Measurements from ENCODE around the gene SLC38A2.
"Not testable (repeated sequence)": the region's sequence is repeated elsewhere in the genome, so short reads cannot be mapped to it uniquely, and the experiment has no call there.

SLC38A2 gene

DNA sequence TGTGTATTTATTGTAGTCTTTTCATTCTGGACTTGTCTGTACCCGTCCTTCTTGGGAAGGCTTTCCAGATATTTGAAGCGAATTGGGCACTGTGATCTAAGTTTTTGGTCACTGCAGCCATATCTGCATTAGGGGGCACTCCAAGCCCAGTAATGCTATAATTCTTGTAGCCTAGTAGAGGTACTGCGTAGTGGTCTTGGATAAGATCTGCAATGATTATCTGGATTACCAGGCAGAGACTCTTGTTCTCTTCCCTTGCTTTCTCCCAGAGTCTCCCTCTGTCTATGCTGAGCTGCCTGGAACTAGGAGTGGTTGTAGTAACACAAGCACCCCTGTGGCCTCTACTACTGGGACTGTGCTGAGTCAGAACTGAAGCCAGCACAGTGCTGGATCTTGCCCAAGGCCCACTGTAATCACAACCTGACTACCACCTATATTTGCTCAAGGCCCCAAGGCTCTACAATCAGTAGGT, 30.0 kb downstream of the SLC38A2 start:
- H3K27ac ChIP-seq (ENCODE audit: low read length, poor library complexity, severe bottlenecking) = no peak overlapping the region
- H4K91ac ChIP-seq (ENCODE audit: low read length) = peak overlapping the region; percentile 59
- no peaks in the 10 kb centered on the region for H3K9me3 ChIP-seq (ENCODE audit: control insufficient read depth, low read length)
- no peak overlapping the region for H3K4me3 ChIP-seq (ENCODE audit: insufficient read depth in 1 of 2, low read depth in 1 of 2, low read length in 2 of 2)
- peak; percentile 60 for DNase-seq
- H3K4me2 ChIP-seq (ENCODE audit: low read length, poor library complexity, severe bottlenecking) = no peak overlapping the region
- H3K79me1 ChIP-seq (replicated peaks; ENCODE audit: low read length, poor library complexity, severe bottlenecking) = no peaks in the 10 kb centered on the region
- H3K27me3 ChIP-seq (ENCODE audit: control insufficient read depth in 1 of 2, insufficient read depth in 1 of 2, low read length in 2 of 2) = no peaks in the 10 kb centered on the region
- H2BK15ac ChIP-seq (ENCODE audit: low read depth, poor library complexity, severe bottlenecking) = no peak overlapping the region
- H3K36me3 ChIP-seq (ENCODE audit: control insufficient read depth in 1 of 2, insufficient read depth in 2 of 2, low read depth in 1 of 2, low read length in 2 of 2) = no peaks in the 10 kb centered on the region
- WGBS = 46% methylated on average over 3 of the region's 3 CpGs
- no peak overlapping the region for H3K23ac ChIP-seq (ENCODE audit: low read length in 2 of 2)
- no peak overlapping the region for H3K14ac ChIP-seq (ENCODE audit: low read length in 2 of 2)
- peak overlapping the region; percentile 47 for H2AFZ ChIP-seq (ENCODE audit: low read depth, low read length)
- H2BK12ac ChIP-seq (ENCODE audit: low read length in 2 of 2) = peak overlapping the region; percentile 6 to 28
- H4K8ac ChIP-seq (ENCODE audit: low read length) = peak overlapping the region; percentile 75
- peaks cover 5% of the 10 kb centered on the region for H3K4me1 ChIP-seq (ENCODE audit: control insufficient read depth, insufficient read depth, low read depth, low read length)
- no peak overlapping the region for H2BK5ac ChIP-seq (ENCODE audit: low read depth, low read length, poor library complexity, severe bottlenecking)
- peak overlapping the region; percentile 69 for H2AK5ac ChIP-seq (ENCODE audit: low read length, severe bottlenecking)
- H2BK120ac ChIP-seq (ENCODE audit: low read depth, low read length) = no peak overlapping the region
- H3K4ac ChIP-seq (ENCODE audit: low read depth in 1 of 2, low read length in 2 of 2) = no peak overlapping the region
- peak overlapping the region in 1 of 2 experiments; percentile 39 for H3K18ac ChIP-seq (ENCODE audit: low read depth in 1 of 2, low read length in 2 of 2)
- H3K9ac ChIP-seq (ENCODE audit: low read length) = peak overlapping the region; percentile 21

GRCh38 chr12:46339051-46339450, 33.5 kb downstream of the SLC38A2 start:
- H3K9ac ChIP-seq (ENCODE audit: low read length) = no peak overlapping the region
- H2BK5ac ChIP-seq (ENCODE audit: low read depth, low read length, poor library complexity, severe bottlenecking) = no peak overlapping the region
- H3K4me3 ChIP-seq (ENCODE audit: insufficient read depth in 1 of 2, low read depth in 1 of 2, low read length in 2 of 2) = no peak overlapping the region
- no peak overlapping the region for H2BK120ac ChIP-seq (ENCODE audit: low read depth, low read length)
- peaks cover 5% of the 10 kb centered on the region for H3K4me1 ChIP-seq (ENCODE audit: control insufficient read depth, insufficient read depth, low read depth, low read length)
- H3K36me3 ChIP-seq (ENCODE audit: control insufficient read depth in 1 of 2, insufficient read depth in 2 of 2, low read depth in 1 of 2, low read length in 2 of 2) = no peaks in the 10 kb centered on the region
- H3K79me1 ChIP-seq (replicated peaks; ENCODE audit: low read length, poor library complexity, severe bottlenecking) = no peaks in the 10 kb centered on the region
- H3K18ac ChIP-seq (ENCODE audit: low read depth in 1 of 2, low read length in 2 of 2) = no peak overlapping the region
- H3K27ac ChIP-seq (ENCODE audit: low read length, poor library complexity, severe bottlenecking) = no peak overlapping the region
- H3K27me3 ChIP-seq (ENCODE audit: control insufficient read depth in 1 of 2, insufficient read depth in 1 of 2, low read length in 2 of 2) = no peaks in the 10 kb centered on the region
- no peak overlapping the region for H3K4ac ChIP-seq (ENCODE audit: low read depth in 1 of 2, low read length in 2 of 2)
- H3K9me3 ChIP-seq (ENCODE audit: control insufficient read depth, low read length) = no peaks in the 10 kb centered on the region
- H3K4me2 ChIP-seq (ENCODE audit: low read length, poor library complexity, severe bottlenecking) = no peak overlapping the region
- H2AK5ac ChIP-seq (ENCODE audit: low read length, severe bottlenecking) = no peak overlapping the region
- no peak overlapping the region for H2BK12ac ChIP-seq (ENCODE audit: low read length in 2 of 2)
- no peak overlapping the region for H4K91ac ChIP-seq (ENCODE audit: low read length)
- no peak overlapping the region for H4K8ac ChIP-seq (ENCODE audit: low read length)
- no peak overlapping the region for H2BK15ac ChIP-seq (ENCODE audit: low read depth, poor library complexity, severe bottlenecking)
- H2AFZ ChIP-seq (ENCODE audit: low read depth, low read length) = no peak overlapping the region
- no peak for DNase-seq
- H3K14ac ChIP-seq (ENCODE audit: low read length in 2 of 2) = no peak overlapping the region
- no peak overlapping the region for H3K23ac ChIP-seq (ENCODE audit: low read length in 2 of 2)

- Histone ChIP-seq H3K9ac (ENCODE audit: low read length) (no peak overlapping the region), H2AFZ (ENCODE audit: low read depth, low read length) (no peak overlapping the region), H3K36me3 (ENCODE audit: control insufficient read depth in 1 of 2, insufficient read depth in 2 of 2, low read depth in 1 of 2, low read length in 2 of 2) (no peaks in the 10 kb centered on the region), H4K91ac (ENCODE audit: low read length) (no peak overlapping the region), H3K4me2 (ENCODE audit: low read length, poor library complexity, severe bottlenecking) (no peak overlapping the region), H3K4me3 (ENCODE audit: insufficient read depth in 1 of 2, low read depth in 1 of 2, low read length in 2 of 2) (no peak overlapping the region), H3K4me1 (ENCODE audit: control insufficient read depth, insufficient read depth, low read depth, low read length) (no peaks in the 10 kb centered on the region), H3K27me3 (ENCODE audit: control insufficient read depth in 1 of 2, insufficient read depth in 1 of 2, low read length in 2 of 2) (no peaks in the 10 kb centered on the region), H3K79me1 (replicated peaks; ENCODE audit: low read length, poor library complexity, severe bottlenecking) (no peaks in the 10 kb centered on the region), H4K8ac (ENCODE audit: low read length) (no peak overlapping the region), H3K14ac (ENCODE audit: low read length in 2 of 2) (no peak overlapping the region), H3K23ac (ENCODE audit: low read length in 2 of 2) (no peak overlapping the region), H2BK15ac (ENCODE audit: low read depth, poor library complexity, severe bottlenecking) (no peak overlapping the region), H3K27ac (ENCODE audit: low read length, poor library complexity, severe bottlenecking) (no peak overlapping the region), H2BK120ac (ENCODE audit: low read depth, low read length) (no peak overlapping the region), H2BK5ac (ENCODE audit: low read depth, low read length, poor library complexity, severe bottlenecking) (no peak overlapping the region), H3K4ac (ENCODE audit: low read depth in 1 of 2, low read length in 2 of 2) (no peak overlapping the region), H2AK5ac (ENCODE audit: low read length, severe bottlenecking) (no peak overlapping the region), H2BK12ac (ENCODE audit: low read length in 2 of 2) (no peak overlapping the region), H3K9me3 (ENCODE audit: control insufficient read depth, low read length) (peaks cover 19% of the 10 kb centered on the region), H3K18ac (ENCODE audit: low read depth in 1 of 2, low read length in 2 of 2) (no peak overlapping the region)
- no CpG with 5 or more reads among the region's 3 CpGs for WGBS
- peak; percentile 76 for DNase-seq
Observed at GRCh38 chr12:46332260-46332659, 40.3 kb downstream of the SLC38A2 start.

GRCh38 chr12:46325075-46325474, 47.5 kb downstream of the SLC38A2 start:
- H3K4me3 ChIP-seq (ENCODE audit: insufficient read depth in 1 of 2, low read depth in 1 of 2, low read length in 2 of 2); DNase-seq; H3K23ac ChIP-seq (ENCODE audit: low read length in 2 of 2); H3K4ac ChIP-seq (ENCODE audit: low read depth in 1 of 2, low read length in 2 of 2); H3K9ac ChIP-seq (ENCODE audit: low read length); H2BK120ac ChIP-seq (ENCODE audit: low read depth, low read length); H2BK12ac ChIP-seq (ENCODE audit: low read length in 2 of 2); H4K91ac ChIP-seq (ENCODE audit: low read length); H3K4me2 ChIP-seq (ENCODE audit: low read length, poor library complexity, severe bottlenecking); H2BK5ac ChIP-seq (ENCODE audit: low read depth, low read length, poor library complexity, severe bottlenecking); H2AK5ac ChIP-seq (ENCODE audit: low read length, severe bottlenecking); H2BK15ac ChIP-seq (ENCODE audit: low read depth, poor library complexity, severe bottlenecking); H3K36me3 ChIP-seq (ENCODE audit: control insufficient read depth in 1 of 2, insufficient read depth in 2 of 2, low read depth in 1 of 2, low read length in 2 of 2); H3K79me1 ChIP-seq (replicated peaks; ENCODE audit: low read length, poor library complexity, severe bottlenecking); H3K4me1 ChIP-seq (ENCODE audit: control insufficient read depth, insufficient read depth, low read depth, low read length); H3K14ac ChIP-seq (ENCODE audit: low read length in 2 of 2); H3K18ac ChIP-seq (ENCODE audit: low read depth in 1 of 2, low read length in 2 of 2); H3K27me3 ChIP-seq (ENCODE audit: control insufficient read depth in 1 of 2, insufficient read depth in 1 of 2, low read length in 2 of 2); H2AFZ ChIP-seq (ENCODE audit: low read depth, low read length); H3K27ac ChIP-seq (ENCODE audit: low read length, poor library complexity, severe bottlenecking); H4K8ac ChIP-seq (ENCODE audit: low read length): not testable (repeated sequence)
- WGBS = 93% methylated on average over 5 of the region's 5 CpGs
- peaks cover 28% of the 10 kb centered on the region for H3K9me3 ChIP-seq (ENCODE audit: control insufficient read depth, low read length)
